T-helper 22 cell (primary cell): ENCODE results near the gene HLCS.
A peak's percentile ranks its signal among the peaks of the same experiment; 100 is the strongest.
"Not testable (repeated sequence)": the region's sequence is repeated elsewhere in the genome, so short reads cannot be mapped to it uniquely, and the experiment has no call there.

ENCODE experiments used
- DNase-seq: peaks from one replicate; pipeline ENCODE4 v3.0.0-alpha.2; 2020; ENCODE audit warnings: low read depth

The HLCS gene

GRCh38 chr21:36955783-36956182, 10.7 kb downstream of the HLCS start:
- DNase-seq, result no peak

- DNase-seq, result not testable (repeated sequence)
Measured at GRCh38 chr21:36952331-36952730, 14.1 kb downstream of the HLCS start.

GRCh38 chr21:36949171-36950141, 17.0 kb downstream of the HLCS start:
- DNase-seq, result no peak

- no peak for DNase-seq
Measured at GRCh38 chr21:36948686-36949085, 17.8 kb downstream of the HLCS start.

- no peak for DNase-seq
Measured at GRCh38 chr21:36946949-36947356, 19.5 kb downstream of the HLCS start.

GRCh38 chr21:36945496-36946138, 20.9 kb downstream of the HLCS start:
- no peak for DNase-seq

GRCh38 chr21:36936361-36937135, 29.9 kb downstream of the HLCS start:
- DNase-seq, result no peak

GRCh38 chr21:36934864-36935420, 31.5 kb downstream of the HLCS start:
- DNase-seq, result no peak

GRCh38 chr21:36932161-36932816, 34.2 kb downstream of the HLCS start:
- DNase-seq, result no peak

GRCh38 chr21:36929622-36930021, 36.8 kb downstream of the HLCS start:
- DNase-seq, result no peak

- no peak for DNase-seq
Measured at GRCh38 chr21:36928960-36929359, 37.5 kb downstream of the HLCS start.

- peak; percentile 11 for DNase-seq
Measured at GRCh38 chr21:36927719-36928117, 38.8 kb downstream of the HLCS start.

- DNase-seq, result no peak
Measured at GRCh38 chr21:36926989-36927718, 39.3 kb downstream of the HLCS start.

GRCh38 chr21:36923270-36923669, 43.2 kb downstream of the HLCS start:
- DNase-seq, result no peak

- no peak for DNase-seq
Measured at GRCh38 chr21:36922861-36923260, 43.6 kb downstream of the HLCS start.

GRCh38 chr21:36918291-36918690, 48.2 kb downstream of the HLCS start:
- DNase-seq, result no peak

- no peak for DNase-seq
Measured at GRCh38 chr21:36917471-36918158, 48.9 kb downstream of the HLCS start.

GRCh38 chr21:36916718-36917117, 49.8 kb downstream of the HLCS start:
- DNase-seq, result no peak

- DNase-seq, result no peak
Measured at GRCh38 chr21:36915696-36916245, 50.7 kb downstream of the HLCS start.
